GM23248 (cell line): ENCODE measurements around the gene THAP9.

Experiments used
- EZH2 ChIP-seq: fragments of 200-600 bp; sonication (generic); IDR thresholded peaks from 2 replicates; pipeline ENCODE4 v1.6.1; 2018; ENCODE audit warnings: antibody characterized with exemption, mild to moderate bottlenecking; ENCODE audit not compliant: insufficient read depth, poor library complexity, severe bottlenecking
- EZH2phosphoT487 ChIP-seq: fragments of 200-600 bp; sonication (generic); IDR thresholded peaks from 2 replicates; pipeline ENCODE4 v1.6.1; 2018; ENCODE audit warnings: antibody characterized with exemption, moderate library complexity, mild to moderate bottlenecking, low read depth; ENCODE audit not compliant: insufficient read depth

DNA sequence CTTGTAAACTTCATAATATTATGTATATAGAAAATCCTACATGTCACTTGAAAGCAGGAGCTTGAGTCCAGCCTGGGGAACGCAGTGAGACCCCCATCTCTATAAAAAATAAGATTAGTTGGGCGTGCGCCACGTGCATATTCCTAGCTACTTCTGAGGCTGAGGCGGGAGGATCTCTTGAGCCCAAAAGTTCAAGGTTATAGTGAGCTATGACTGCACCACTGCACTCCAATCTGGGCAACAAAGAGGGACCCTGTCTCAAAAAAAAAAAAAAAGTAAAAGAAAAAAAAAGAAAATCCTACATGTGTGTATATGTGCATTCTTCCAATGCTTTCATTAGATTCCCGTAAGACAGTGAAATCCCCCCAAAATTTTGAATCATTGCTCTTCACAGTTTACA is 11.2 kb upstream of the THAP9 start:
- no peak for TF ChIP-seq EZH2
- TF ChIP-seq EZH2phosphoT487, result no peak
